NCI-H446 treated with DMSO at 0.1 percent for 48 hours (cell line): Measurements from ENCODE around the gene PCDH10.
"Not testable (repeated sequence)": the region's sequence is repeated elsewhere in the genome, so short reads cannot be mapped to it uniquely, and the experiment has no call there.

Experiments
- DNase-seq: peaks from one replicate; lab custom pipeline; 2025; lab: John Stamatoyannopoulos, UW

The PCDH10 gene

GRCh38 chr4:133240451-133240850 is 91.4 kb downstream of the PCDH10 start:
- not testable (repeated sequence) for DNase-seq
